HG02885 (cell line): ENCODE results near the gene GAGE12D.
"Not testable (repeated sequence)": the region's sequence is repeated elsewhere in the genome, so short reads cannot be mapped to it uniquely, and the experiment has no call there.

Experiments used
- ATAC-seq: cut with Tn5 transposase; IDR thresholded peaks from one replicate; pipeline ENCODE4 v1.9.1; 2021; ENCODE audit warnings: mild to moderate bottlenecking; ENCODE audit not compliant: unreplicated experiment, poor library complexity

The GAGE12D gene, protein sequence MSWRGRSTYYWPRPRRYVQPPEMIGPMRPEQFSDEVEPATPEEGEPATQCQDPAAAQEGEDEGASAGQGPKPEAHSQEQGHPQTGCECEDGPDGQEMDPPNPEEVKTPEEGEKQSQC

DNA sequence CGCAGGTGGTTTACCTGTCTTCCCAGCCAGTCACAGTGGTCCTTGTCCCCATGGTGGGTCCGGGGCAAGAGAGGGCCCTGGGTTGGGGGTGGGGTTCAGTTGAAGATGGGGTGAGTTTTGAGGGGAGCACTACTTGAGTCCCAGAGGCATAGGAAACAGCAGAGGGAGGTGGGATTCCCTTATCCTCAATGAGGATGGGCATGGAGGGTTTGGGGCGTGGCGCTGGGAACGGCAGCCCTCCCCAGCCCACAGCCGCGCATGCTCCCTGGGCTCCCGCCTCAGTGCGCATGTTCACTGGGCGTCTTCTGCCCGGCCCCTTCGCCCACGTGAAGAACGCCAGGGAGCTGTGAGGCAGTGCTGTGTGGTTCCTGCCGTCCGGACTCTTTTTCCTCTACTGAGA lies at the start of gene GAGE12D:
Gene GAGE12D, plus strand, starts transcription at position 301 of the 400 bp plus-strand sequence. CDS start 1,155 bp downstream, outside the sequence.
- ATAC-seq, result not testable (repeated sequence)

DNA sequence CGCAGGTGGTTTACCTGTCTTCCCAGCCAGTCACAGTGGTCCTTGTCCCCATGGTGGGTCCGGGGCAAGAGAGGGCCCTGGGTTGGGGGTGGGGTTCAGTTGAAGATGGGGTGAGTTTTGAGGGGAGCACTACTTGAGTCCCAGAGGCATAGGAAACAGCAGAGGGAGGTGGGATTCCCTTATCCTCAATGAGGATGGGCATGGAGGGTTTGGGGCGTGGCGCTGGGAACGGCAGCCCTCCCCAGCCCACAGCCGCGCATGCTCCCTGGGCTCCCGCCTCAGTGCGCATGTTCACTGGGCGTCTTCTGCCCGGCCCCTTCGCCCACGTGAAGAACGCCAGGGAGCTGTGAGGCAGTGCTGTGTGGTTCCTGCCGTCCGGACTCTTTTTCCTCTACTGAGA lies 9.7 kb upstream of the GAGE12D start, which contains the start of gene GAGE12C:
Gene GAGE12C, plus strand, starts transcription at position 301 of the 400 bp plus-strand sequence. CDS start 1,155 bp downstream, outside the sequence.
- not testable (repeated sequence) for ATAC-seq

DNA sequence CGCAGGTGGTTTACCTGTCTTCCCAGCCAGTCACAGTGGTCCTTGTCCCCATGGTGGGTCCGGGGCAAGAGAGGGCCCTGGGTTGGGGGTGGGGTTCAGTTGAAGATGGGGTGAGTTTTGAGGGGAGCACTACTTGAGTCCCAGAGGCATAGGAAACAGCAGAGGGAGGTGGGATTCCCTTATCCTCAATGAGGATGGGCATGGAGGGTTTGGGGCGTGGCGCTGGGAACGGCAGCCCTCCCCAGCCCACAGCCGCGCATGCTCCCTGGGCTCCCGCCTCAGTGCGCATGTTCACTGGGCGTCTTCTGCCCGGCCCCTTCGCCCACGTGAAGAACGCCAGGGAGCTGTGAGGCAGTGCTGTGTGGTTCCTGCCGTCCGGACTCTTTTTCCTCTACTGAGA lies 9.5 kb downstream of the GAGE12D start, which contains the start of gene GAGE12E:
Gene GAGE12E, plus strand, starts transcription at position 301 of the 400 bp plus-strand sequence. CDS start 1,155 bp downstream, outside the sequence.
- not testable (repeated sequence) for ATAC-seq

DNA sequence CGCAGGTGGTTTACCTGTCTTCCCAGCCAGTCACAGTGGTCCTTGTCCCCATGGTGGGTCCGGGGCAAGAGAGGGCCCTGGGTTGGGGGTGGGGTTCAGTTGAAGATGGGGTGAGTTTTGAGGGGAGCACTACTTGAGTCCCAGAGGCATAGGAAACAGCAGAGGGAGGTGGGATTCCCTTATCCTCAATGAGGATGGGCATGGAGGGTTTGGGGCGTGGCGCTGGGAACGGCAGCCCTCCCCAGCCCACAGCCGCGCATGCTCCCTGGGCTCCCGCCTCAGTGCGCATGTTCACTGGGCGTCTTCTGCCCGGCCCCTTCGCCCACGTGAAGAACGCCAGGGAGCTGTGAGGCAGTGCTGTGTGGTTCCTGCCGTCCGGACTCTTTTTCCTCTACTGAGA lies 19.0 kb downstream of the GAGE12D start, which contains the start of gene GAGE12F:
Gene GAGE12F, plus strand, starts transcription at position 301 of the 400 bp plus-strand sequence. CDS start 1,155 bp downstream, outside the sequence.
- ATAC-seq, result not testable (repeated sequence)

DNA sequence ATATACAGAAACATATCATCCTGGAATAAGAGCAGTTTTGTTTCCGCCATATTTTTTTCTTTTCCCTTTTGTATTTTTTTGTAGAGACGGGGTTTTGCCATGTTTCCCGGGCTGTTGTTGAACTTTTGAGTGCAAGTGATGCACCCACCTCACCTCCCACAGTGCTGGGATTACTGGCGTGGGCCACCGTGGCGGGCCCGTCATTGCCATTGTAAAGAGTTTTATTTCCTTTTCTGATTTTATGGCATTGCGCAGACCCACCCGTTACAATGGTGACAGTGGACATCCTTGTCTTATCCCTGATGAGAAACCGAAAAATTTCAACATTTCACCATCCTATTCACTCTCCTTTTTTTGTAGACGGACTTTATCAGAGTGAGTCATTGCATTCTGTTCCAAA lies 27.2 kb downstream of the GAGE12D start:
- ATAC-seq, result not testable (repeated sequence)

DNA sequence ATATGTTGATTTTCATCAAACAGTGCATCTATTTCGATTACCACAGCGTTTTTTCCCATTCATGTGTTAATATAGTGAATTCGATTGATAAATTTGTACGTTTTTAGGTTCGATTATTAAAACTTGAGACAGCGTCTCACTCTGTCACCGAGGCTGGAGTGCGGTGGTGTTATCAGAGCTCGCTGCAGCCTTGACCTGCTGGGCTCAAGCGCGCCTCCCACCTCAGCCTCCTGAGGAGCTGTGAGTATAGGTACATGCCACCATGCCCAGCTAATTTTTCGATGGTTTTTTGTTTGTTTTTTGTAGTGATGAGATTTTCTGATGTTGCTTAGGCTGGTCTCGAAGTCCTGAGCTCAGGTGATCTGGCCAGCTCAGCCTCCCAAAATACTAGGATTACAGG lies 27.6 kb downstream of the GAGE12D start:
- not testable (repeated sequence) for ATAC-seq

DNA sequence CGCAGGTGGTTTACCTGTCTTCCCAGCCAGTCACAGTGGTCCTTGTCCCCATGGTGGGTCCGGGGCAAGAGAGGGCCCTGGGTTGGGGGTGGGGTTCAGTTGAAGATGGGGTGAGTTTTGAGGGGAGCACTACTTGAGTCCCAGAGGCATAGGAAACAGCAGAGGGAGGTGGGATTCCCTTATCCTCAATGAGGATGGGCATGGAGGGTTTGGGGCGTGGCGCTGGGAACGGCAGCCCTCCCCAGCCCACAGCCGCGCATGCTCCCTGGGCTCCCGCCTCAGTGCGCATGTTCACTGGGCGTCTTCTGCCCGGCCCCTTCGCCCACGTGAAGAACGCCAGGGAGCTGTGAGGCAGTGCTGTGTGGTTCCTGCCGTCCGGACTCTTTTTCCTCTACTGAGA lies 28.6 kb downstream of the GAGE12D start, which contains the start of gene GAGE12G:
Gene GAGE12G, plus strand, starts transcription at position 301 of the 400 bp plus-strand sequence. CDS start 1,155 bp downstream, outside the sequence.
- ATAC-seq, result not testable (repeated sequence)

DNA sequence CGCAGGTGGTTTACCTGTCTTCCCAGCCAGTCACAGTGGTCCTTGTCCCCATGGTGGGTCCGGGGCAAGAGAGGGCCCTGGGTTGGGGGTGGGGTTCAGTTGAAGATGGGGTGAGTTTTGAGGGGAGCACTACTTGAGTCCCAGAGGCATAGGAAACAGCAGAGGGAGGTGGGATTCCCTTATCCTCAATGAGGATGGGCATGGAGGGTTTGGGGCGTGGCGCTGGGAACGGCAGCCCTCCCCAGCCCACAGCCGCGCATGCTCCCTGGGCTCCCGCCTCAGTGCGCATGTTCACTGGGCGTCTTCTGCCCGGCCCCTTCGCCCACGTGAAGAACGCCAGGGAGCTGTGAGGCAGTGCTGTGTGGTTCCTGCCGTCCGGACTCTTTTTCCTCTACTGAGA lies 38.1 kb downstream of the GAGE12D start, which contains the start of gene GAGE12H:
Gene GAGE12H, plus strand, starts transcription at position 301 of the 400 bp plus-strand sequence. CDS start 1,155 bp downstream, outside the sequence.
- not testable (repeated sequence) for ATAC-seq

DNA sequence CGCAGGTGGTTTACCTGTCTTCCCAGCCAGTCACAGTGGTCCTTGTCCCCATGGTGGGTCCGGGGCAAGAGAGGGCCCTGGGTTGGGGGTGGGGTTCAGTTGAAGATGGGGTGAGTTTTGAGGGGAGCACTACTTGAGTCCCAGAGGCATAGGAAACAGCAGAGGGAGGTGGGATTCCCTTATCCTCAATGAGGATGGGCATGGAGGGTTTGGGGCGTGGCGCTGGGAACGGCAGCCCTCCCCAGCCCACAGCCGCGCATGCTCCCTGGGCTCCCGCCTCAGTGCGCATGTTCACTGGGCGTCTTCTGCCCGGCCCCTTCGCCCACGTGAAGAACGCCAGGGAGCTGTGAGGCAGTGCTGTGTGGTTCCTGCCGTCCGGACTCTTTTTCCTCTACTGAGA lies 47.7 kb downstream of the GAGE12D start, which contains the start of gene GAGE2A:
Gene GAGE2A, plus strand, starts transcription at position 301 of the 400 bp plus-strand sequence. CDS start 1,155 bp downstream, outside the sequence.
- ATAC-seq, result not testable (repeated sequence)

DNA sequence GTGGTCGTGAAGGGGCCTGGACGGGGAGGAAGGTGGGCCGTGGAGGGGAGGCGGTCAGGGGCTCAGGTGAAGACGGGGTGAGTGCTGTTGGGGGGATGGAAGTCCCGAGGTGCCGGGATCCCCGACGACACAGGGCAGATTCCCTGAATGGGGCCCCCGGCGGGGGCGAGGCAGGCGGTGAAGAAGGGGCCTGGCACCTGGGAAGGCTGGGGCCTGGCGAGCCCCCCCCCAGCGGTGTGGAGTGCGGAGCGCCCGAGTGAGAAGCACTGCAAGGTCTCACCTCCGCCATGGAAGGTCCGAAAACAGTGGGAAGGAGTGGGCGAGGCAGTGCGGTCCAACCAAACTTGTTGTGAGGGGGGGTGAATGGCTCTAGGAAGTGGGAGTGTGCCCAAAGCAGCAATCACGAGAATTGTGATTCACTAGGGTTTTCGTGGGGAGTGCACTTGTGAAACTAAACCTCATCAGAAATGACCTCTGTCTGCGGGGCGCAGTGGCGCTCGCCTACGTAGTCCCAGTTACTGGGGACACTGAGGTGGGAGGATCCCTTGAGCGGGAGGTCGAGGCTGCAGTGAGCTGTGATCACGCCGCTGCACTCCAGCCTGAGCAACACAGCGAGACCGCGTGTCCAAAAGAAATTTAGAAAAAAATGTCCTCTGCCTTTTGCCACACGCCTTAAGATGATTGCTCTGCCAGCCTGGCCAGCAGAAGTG lies 48.4 kb downstream of the GAGE12D start:
- not testable (repeated sequence) for ATAC-seq

DNA sequence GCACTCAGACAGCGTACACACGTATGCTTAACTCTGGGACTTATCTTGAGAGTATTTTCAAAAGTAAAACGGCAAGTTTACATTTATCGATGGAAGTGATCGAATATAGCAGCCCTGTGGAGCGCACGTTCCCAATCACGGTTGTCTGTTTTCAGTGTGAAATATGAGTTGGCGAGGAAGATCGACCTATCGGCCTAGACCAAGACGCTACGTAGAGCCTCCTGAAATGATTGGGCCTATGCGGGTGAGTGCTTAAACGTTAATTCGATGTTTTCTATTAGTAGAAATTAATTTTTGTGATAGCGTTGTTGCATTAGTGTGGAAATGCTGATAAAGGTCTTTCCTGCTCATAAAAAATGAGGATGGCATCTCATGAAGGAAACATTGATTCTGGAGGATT lies 49.0 kb downstream of the GAGE12D start:
- ATAC-seq, result not testable (repeated sequence)
